Astrocyte (in vitro differentiated cells and primary cell): ENCODE data around the gene BPTF. TPM values are rescaled to one million over a fixed set of nuclear protein-coding genes. Genes with fewer than 3 reads are reported as not detected.

Experiments
- DNase-seq: peaks from one replicate; pipeline ENCODE4 v3.0.0-alpha.2; 2010; ENCODE audit warnings: low read depth
- FAIRE-seq: peaks from 2 replicates; lab custom pipeline; 2011; peaks lifted over from hg19 to GRCh38; lab: Jason Lieb, UNC
- H2AFZ ChIP-seq: 2 replicates; pipeline ENCODE4 v1.6.0; 2012; ENCODE audit warnings: low read depth, low read length, inconsistent platforms
- H3K27ac ChIP-seq: 2 replicates; pipeline ENCODE4 v1.5.1; 2011; ENCODE audit warnings: low read depth, low read length, inconsistent platforms
- H3K27me3 ChIP-seq: 2 replicates; pipeline ENCODE4 v1.6.0; 2011; ENCODE audit warnings: low read length, inconsistent platforms; ENCODE audit not compliant: insufficient read depth
- H3K36me3 ChIP-seq: 2 replicates; pipeline ENCODE4 v1.5.1; 2011; ENCODE audit warnings: low read length, inconsistent platforms; ENCODE audit not compliant: insufficient read depth
- H3K4me1 ChIP-seq: 2 replicates; pipeline ENCODE4 v1.5.1; 2011; ENCODE audit warnings: low read length, inconsistent platforms; ENCODE audit not compliant: insufficient read depth
- H3K4me2 ChIP-seq: 2 replicates; pipeline ENCODE4 v1.6.0; 2012; ENCODE audit warnings: low read length, inconsistent platforms
- H3K4me3 ChIP-seq: 2 replicates; pipeline ENCODE4 v1.5.1; 2011; ENCODE audit warnings: low read depth, mild to moderate bottlenecking, low read length, inconsistent platforms; ENCODE audit not compliant: insufficient read depth
- H3K79me2 ChIP-seq: 2 replicates; pipeline ENCODE4 v1.6.0; 2012; ENCODE audit warnings: mild to moderate bottlenecking, low read length, inconsistent platforms; ENCODE audit not compliant: insufficient read depth
- H3K9ac ChIP-seq: 2 replicates; pipeline ENCODE4 v1.6.0; 2012; ENCODE audit warnings: mild to moderate bottlenecking, low read length, inconsistent platforms
- H3K9me3 ChIP-seq: 2 replicates; pipeline ENCODE4 v1.5.1; 2012; ENCODE audit warnings: low read depth, mild to moderate bottlenecking, low read length, inconsistent platforms; ENCODE audit not compliant: insufficient read depth
- H4K20me1 ChIP-seq: 2 replicates; pipeline ENCODE4 v1.6.0; 2012; ENCODE audit warnings: low read length, inconsistent platforms; ENCODE audit not compliant: insufficient read depth
- H3K27ac Mint-ChIP-seq: one replicate; pipeline ENCODE4 v1.8.0; 2021; ENCODE audit warnings: mild to moderate bottlenecking, mixed read lengths; ENCODE audit not compliant: unreplicated experiment
- H3K27me3 Mint-ChIP-seq: one replicate; pipeline ENCODE4 v1.8.0; 2021; ENCODE audit warnings: low read depth, mixed read lengths; ENCODE audit not compliant: unreplicated experiment
- H3K36me3 Mint-ChIP-seq: one replicate; pipeline ENCODE4 v1.8.0; 2021; ENCODE audit warnings: low read depth, mixed read lengths; ENCODE audit not compliant: unreplicated experiment
- H3K4me1 Mint-ChIP-seq: one replicate; pipeline ENCODE4 v1.8.0; 2021; ENCODE audit warnings: low read depth, mixed read lengths; ENCODE audit not compliant: unreplicated experiment
- H3K4me3 Mint-ChIP-seq: one replicate; pipeline ENCODE4 v1.8.0; 2021; ENCODE audit warnings: mild to moderate bottlenecking, moderate library complexity, mixed read lengths; ENCODE audit not compliant: unreplicated experiment
- H3K9me3 Mint-ChIP-seq: one replicate; pipeline ENCODE4 v1.8.0; 2021; ENCODE audit warnings: mild to moderate bottlenecking, mixed read lengths; ENCODE audit not compliant: unreplicated experiment
- EZH2 ChIP-seq: IDR thresholded peaks from 2 replicates; pipeline ENCODE4 v1.6.1; 2012; ENCODE audit warnings: mild to moderate bottlenecking, low read length, inconsistent platforms; ENCODE audit not compliant: insufficient read depth
- total RNA-seq: library from RNA; stranded (reverse); gene quantifications from 2 replicates; pipeline ENCODE4 v1.2.1, GENCODE V29; 2021
- TF ChIP-seq, protein P1 (sequence below): IDR thresholded peaks from 2 replicates; pipeline ENCODE4 v1.5.1; 2011; ENCODE audit warnings: low read depth, mild to moderate bottlenecking, inconsistent platforms, low read length, moderate library complexity; ENCODE audit not compliant: insufficient read depth

Gene BPTF
- total RNA-seq, 1 donor from 2014 or later, result 72.7 TPM

DNA sequence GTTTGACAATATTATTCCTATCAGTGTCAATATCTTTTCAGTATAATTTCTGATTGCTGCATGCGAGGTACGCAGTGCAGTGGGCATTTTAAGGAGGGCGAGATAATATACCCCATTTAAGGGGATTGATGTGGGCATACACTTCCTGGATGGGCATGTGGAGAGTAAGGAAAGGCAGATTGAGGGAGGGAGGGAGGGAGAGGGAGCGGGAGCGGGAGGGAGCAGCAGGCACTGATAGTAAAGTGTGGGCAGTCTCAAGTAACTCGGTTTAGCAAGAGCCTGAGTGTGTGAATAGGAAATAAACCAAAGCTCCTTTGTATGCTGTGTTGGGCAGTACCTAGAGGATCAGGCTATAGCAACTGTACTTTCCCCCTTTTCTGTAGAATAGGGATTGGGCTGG, 5.1 kb downstream of the BPTF start:
- no peaks in the 10 kb centered on the region for H3K9me3 ChIP-seq
- no peaks in the 10 kb centered on the region for H3K27me3 ChIP-seq
- Mint-ChIP-seq H3K9me3 (no peaks in the 10 kb centered on the region), H3K4me1 (peaks cover 31% of the 10 kb centered on the region), H3K36me3 (peaks cover 3% of the 10 kb centered on the region), H3K27ac (no peak overlapping the region), H3K4me3 (no peak overlapping the region), H3K27me3 (no peaks in the 10 kb centered on the region)
- H3K4me1 ChIP-seq, result peaks cover 12% of the 10 kb centered on the region
- DNase-seq (no peak), FAIRE-seq (no peak)
- no peak for TF ChIP-seq EZH2
- TF ChIP-seq, protein P1, sequence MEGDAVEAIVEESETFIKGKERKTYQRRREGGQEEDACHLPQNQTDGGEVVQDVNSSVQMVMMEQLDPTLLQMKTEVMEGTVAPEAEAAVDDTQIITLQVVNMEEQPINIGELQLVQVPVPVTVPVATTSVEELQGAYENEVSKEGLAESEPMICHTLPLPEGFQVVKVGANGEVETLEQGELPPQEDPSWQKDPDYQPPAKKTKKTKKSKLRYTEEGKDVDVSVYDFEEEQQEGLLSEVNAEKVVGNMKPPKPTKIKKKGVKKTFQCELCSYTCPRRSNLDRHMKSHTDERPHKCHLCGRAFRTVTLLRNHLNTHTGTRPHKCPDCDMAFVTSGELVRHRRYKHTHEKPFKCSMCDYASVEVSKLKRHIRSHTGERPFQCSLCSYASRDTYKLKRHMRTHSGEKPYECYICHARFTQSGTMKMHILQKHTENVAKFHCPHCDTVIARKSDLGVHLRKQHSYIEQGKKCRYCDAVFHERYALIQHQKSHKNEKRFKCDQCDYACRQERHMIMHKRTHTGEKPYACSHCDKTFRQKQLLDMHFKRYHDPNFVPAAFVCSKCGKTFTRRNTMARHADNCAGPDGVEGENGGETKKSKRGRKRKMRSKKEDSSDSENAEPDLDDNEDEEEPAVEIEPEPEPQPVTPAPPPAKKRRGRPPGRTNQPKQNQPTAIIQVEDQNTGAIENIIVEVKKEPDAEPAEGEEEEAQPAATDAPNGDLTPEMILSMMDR, result no peak
- no peak overlapping the region for H3K27ac ChIP-seq
- no peak overlapping the region for H3K9ac ChIP-seq
- H3K79me2 ChIP-seq, result peaks cover 94% of the 10 kb centered on the region
- H3K4me3 ChIP-seq, result no peak overlapping the region
- H3K4me2 ChIP-seq, result no peak overlapping the region
- no peaks in the 10 kb centered on the region for H3K36me3 ChIP-seq
- H4K20me1 ChIP-seq, result peaks cover 82% of the 10 kb centered on the region
- H2AFZ ChIP-seq, result no peak overlapping the region

DNA sequence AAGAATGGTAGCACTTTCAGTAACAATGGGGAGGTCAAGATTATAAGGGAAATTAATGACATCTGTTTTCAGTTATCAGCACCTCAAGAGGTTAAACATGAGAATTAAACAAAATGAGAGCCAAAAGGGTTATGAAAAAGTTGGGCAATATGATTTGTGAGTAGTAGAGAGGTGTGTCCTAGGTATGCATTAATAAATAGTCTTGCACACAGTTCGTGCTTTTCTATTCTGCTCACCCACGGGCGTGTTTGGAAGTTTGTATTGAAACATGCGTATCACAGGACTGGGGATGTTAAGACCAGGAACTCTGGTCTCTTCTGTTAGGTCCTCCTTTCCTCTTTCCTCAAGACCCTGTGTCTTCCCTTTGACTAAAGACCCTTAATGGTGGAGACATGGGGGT, 6.0 kb downstream of the BPTF start:
- H3K27me3 ChIP-seq, result no peaks in the 10 kb centered on the region
- no peak overlapping the region for H3K9ac ChIP-seq
- Mint-ChIP-seq H3K4me3 (peak overlapping the region; percentile 60), H3K27ac (no peak overlapping the region), H3K4me1 (peaks cover 36% of the 10 kb centered on the region), H3K9me3 (no peaks in the 10 kb centered on the region), H3K36me3 (peaks cover 3% of the 10 kb centered on the region), H3K27me3 (no peaks in the 10 kb centered on the region)
- no peak overlapping the region for H2AFZ ChIP-seq
- H3K4me1 ChIP-seq, result peaks cover 12% of the 10 kb centered on the region
- peaks cover 95% of the 10 kb centered on the region for H3K79me2 ChIP-seq
- H3K4me3 ChIP-seq, result no peak overlapping the region
- no peaks in the 10 kb centered on the region for H3K36me3 ChIP-seq
- FAIRE-seq (no peak), DNase-seq (no peak)
- no peaks in the 10 kb centered on the region for H3K9me3 ChIP-seq
- no peak overlapping the region for H3K27ac ChIP-seq
- no peak overlapping the region for H3K4me2 ChIP-seq
- TF ChIP-seq EZH2, result no peak
- TF ChIP-seq, protein P1, result no peak
- H4K20me1 ChIP-seq, result peaks cover 87% of the 10 kb centered on the region

DNA sequence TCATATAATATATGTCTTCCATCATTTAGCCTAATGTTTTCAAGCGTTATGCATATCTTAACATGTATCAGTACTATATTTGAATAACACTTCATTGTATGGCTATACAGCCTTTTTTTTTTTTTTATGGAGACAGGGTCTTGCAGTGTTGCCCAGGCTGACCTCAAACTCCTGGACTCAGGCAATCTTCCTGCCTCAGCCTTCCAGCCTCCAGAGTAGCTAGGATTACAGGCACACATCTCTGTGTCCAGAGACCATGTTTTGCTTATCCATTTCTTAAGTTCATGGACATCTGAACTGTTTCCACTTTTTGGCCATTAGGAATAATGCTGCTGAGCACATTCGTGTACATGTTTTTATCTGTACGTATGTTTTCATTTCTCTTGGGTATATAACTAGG, 7.8 kb downstream of the BPTF start:
- peaks cover 91% of the 10 kb centered on the region for H3K79me2 ChIP-seq
- no peak overlapping the region for H3K4me3 Mint-ChIP-seq
- H3K27me3 Mint-ChIP-seq, result no peaks in the 10 kb centered on the region
- no peak overlapping the region for H3K4me3 ChIP-seq
- DNase-seq (no peak), FAIRE-seq (no peak)
- H3K4me1 ChIP-seq, result peaks cover 12% of the 10 kb centered on the region
- no peak overlapping the region for H2AFZ ChIP-seq
- peaks cover 3% of the 10 kb centered on the region for H3K36me3 Mint-ChIP-seq
- H3K9me3 Mint-ChIP-seq, result no peaks in the 10 kb centered on the region
- no peak overlapping the region for H3K27ac Mint-ChIP-seq
- no peaks in the 10 kb centered on the region for H3K36me3 ChIP-seq
- H4K20me1 ChIP-seq, result peaks cover 89% of the 10 kb centered on the region
- TF ChIP-seq, protein P1, result no peak
- no peaks in the 10 kb centered on the region for H3K27me3 ChIP-seq
- no peak overlapping the region for H3K4me2 ChIP-seq
- H3K4me1 Mint-ChIP-seq, result peaks cover 46% of the 10 kb centered on the region
- H3K9me3 ChIP-seq, result no peaks in the 10 kb centered on the region
- H3K9ac ChIP-seq, result no peak overlapping the region
- H3K27ac ChIP-seq, result no peak overlapping the region
